C4-2B (cell line): ENCODE results near the gene EEF1G.

ENCODE experiments used
- ZFX ChIP-seq: fragments of 450-650 bp; IDR thresholded peaks from 2 replicates; pipeline ENCODE4 v1.6.1; 2017
- TF ChIP-seq, protein P1 (sequence below): fragments of 450-650 bp; conservative IDR thresholded peaks from 2 replicates; pipeline ENCODE4 v1.5.1; 2017; ENCODE audit warnings: mild to moderate bottlenecking

- TF ChIP-seq, protein P1, sequence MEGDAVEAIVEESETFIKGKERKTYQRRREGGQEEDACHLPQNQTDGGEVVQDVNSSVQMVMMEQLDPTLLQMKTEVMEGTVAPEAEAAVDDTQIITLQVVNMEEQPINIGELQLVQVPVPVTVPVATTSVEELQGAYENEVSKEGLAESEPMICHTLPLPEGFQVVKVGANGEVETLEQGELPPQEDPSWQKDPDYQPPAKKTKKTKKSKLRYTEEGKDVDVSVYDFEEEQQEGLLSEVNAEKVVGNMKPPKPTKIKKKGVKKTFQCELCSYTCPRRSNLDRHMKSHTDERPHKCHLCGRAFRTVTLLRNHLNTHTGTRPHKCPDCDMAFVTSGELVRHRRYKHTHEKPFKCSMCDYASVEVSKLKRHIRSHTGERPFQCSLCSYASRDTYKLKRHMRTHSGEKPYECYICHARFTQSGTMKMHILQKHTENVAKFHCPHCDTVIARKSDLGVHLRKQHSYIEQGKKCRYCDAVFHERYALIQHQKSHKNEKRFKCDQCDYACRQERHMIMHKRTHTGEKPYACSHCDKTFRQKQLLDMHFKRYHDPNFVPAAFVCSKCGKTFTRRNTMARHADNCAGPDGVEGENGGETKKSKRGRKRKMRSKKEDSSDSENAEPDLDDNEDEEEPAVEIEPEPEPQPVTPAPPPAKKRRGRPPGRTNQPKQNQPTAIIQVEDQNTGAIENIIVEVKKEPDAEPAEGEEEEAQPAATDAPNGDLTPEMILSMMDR: no peak
- TF ChIP-seq ZFX: no peak
Observed at GRCh38 chr11:62603072-62603408, 29.3 kb upstream of the EEF1G start.
